Measurements from ENCODE around the gene SLC7A1. TPM values are rescaled to one million over a fixed set of nuclear protein-coding genes. Genes with fewer than 3 reads are reported as not detected.
A peak's percentile ranks its signal among the peaks of the same experiment; 100 is the strongest.

Gene SLC7A1
- total and polyA plus RNA-seq, 2 experiments from 2014 or later = 23.0 to 74.7 TPM

- Histone ChIP-seq H3F3A (replicated peaks; ENCODE audit: low read depth) (no peaks in the 10 kb centered on the region), H3K4me3 (no peak overlapping the region), H3K4me2 (no peak overlapping the region), H3K9me2 (ENCODE audit: insufficient read depth) (no peaks in the 10 kb centered on the region), H3K79me2 (replicated peaks; ENCODE audit: insufficient read depth) (no peaks in the 10 kb centered on the region), H2AFZ (no peak overlapping the region), H3K27ac (ENCODE audit: low read depth) (no peak overlapping the region), H3K27me3 (ENCODE audit: insufficient read depth) (no peaks in the 10 kb centered on the region), H4K20me1 (replicated peaks; ENCODE audit: insufficient read depth) (no peaks in the 10 kb centered on the region), H3K4me1 (ENCODE audit: insufficient read depth) (no peaks in the 10 kb centered on the region), H3K36me3 (ENCODE audit: insufficient read depth) (no peaks in the 10 kb centered on the region)
- Mint-ChIP-seq H3K27me3 (ENCODE audit: insufficient read depth, low read depth, poor library complexity) (peaks cover 2% of the 10 kb centered on the region), H3K4me3 (no peak overlapping the region), H3K4me1 (no peaks in the 10 kb centered on the region), H3K9me3 (no peaks in the 10 kb centered on the region), H3K27ac (no peak overlapping the region), H3K36me3 (ENCODE audit: low read depth) (no peaks in the 10 kb centered on the region)
- ATAC-seq = peak; percentile 69
- DNase-seq (ENCODE audit: low spot score) = peak; percentile 85
- TF ChIP-seq STAT1 (IDR thresholded peaks at IDR 0.05; ENCODE audit: unreplicated experiment) (no peak), CTCF (conservative IDR thresholded peaks at IDR 0.05; ENCODE audit: low read depth in 2 of 2) (peak; percentile 94 to 99)
Observed at GRCh38 chr13:29472332-29472961, 123.0 kb downstream of the SLC7A1 start.

GRCh38 chr13:29471551-29471950 lies 123.9 kb downstream of the SLC7A1 start:
- peaks cover 3% of the 10 kb centered on the region for H3K27me3 Mint-ChIP-seq (ENCODE audit: insufficient read depth, low read depth, poor library complexity)
- no peaks in the 10 kb centered on the region for H3K9me3 Mint-ChIP-seq
- TF ChIP-seq REST (IDR thresholded peaks at IDR 0.05; ENCODE audit: unreplicated experiment) = no peak
- TF ChIP-seq ETS1 (IDR thresholded peaks at IDR 0.05) = no peak
- TF ChIP-seq EZH2phosphoT487 (IDR thresholded peaks at IDR 0.05; ENCODE audit: unreplicated experiment) = no peak
- no peak for TF ChIP-seq STAT1 (IDR thresholded peaks at IDR 0.05; ENCODE audit: unreplicated experiment)
- TF ChIP-seq ZNF462 (CRISPR knock-in tag; IDR thresholded peaks at IDR 0.05) = no peak

More at GRCh38 chr13:29471551-29471950, 123.9 kb downstream of the SLC7A1 start:
- no peaks in the 10 kb centered on the region for H3F3A ChIP-seq (replicated peaks; ENCODE audit: low read depth)
- H3K36me3 ChIP-seq (ENCODE audit: insufficient read depth) = no peaks in the 10 kb centered on the region
- no peak for ATAC-seq
- no peak overlapping the region for H3K4me2 ChIP-seq
- H3K4me3 ChIP-seq = no peak overlapping the region
- Mint-ChIP-seq H3K27ac (no peak overlapping the region), H3K4me1 (no peaks in the 10 kb centered on the region), H3K4me3 (no peak overlapping the region), H3K36me3 (ENCODE audit: low read depth) (no peaks in the 10 kb centered on the region)
- no peaks in the 10 kb centered on the region for H3K27me3 ChIP-seq (ENCODE audit: insufficient read depth)
- H3K9me2 ChIP-seq (ENCODE audit: insufficient read depth) = no peaks in the 10 kb centered on the region
- H3K27ac ChIP-seq (ENCODE audit: low read depth) = no peak overlapping the region
- H3K4me1 ChIP-seq (ENCODE audit: insufficient read depth) = no peaks in the 10 kb centered on the region
- H4K20me1 ChIP-seq (replicated peaks; ENCODE audit: insufficient read depth) = no peaks in the 10 kb centered on the region
- DNase-seq (ENCODE audit: low spot score) = no peak
- no peak overlapping the region for H2AFZ ChIP-seq
- no peaks in the 10 kb centered on the region for H3K79me2 ChIP-seq (replicated peaks; ENCODE audit: insufficient read depth)
